Fibroblast of lung (primary cell): ENCODE results near the gene APOO. TPM values are rescaled to one million over a fixed set of nuclear protein-coding genes. Genes with fewer than 3 reads are reported as not detected.
A peak's percentile ranks its signal among the peaks of the same experiment; 100 is the strongest.

Source experiments
- DNase-seq, 2 donors: peaks; one replicate each; pipeline versions ENCODE4 v3.0.0 to v3.0.0-alpha.2; 2010; ENCODE audit warnings: low read depth in 2 of 2
- H2AFZ ChIP-seq: 2 replicates; pipeline ENCODE4 v1.5.1; 2012; ENCODE audit warnings: low read length, control low read depth, inconsistent platforms
- H3K27ac ChIP-seq: 2 replicates; pipeline ENCODE4 v1.5.1; 2011; ENCODE audit warnings: low read length, control low read depth; ENCODE audit not compliant: insufficient read depth
- H3K27me3 ChIP-seq: 2 replicates; pipeline ENCODE4 v1.5.1; 2011; ENCODE audit warnings: mild to moderate bottlenecking, low read length; ENCODE audit not compliant: control insufficient read depth, insufficient read depth
- H3K36me3 ChIP-seq: 2 replicates; pipeline ENCODE4 v1.5.1; 2011; ENCODE audit warnings: low read length; ENCODE audit not compliant: control insufficient read depth, insufficient read depth
- H3K4me1 ChIP-seq: 2 replicates; pipeline ENCODE4 v1.5.1; 2011; ENCODE audit warnings: low read length; ENCODE audit not compliant: control insufficient read depth, insufficient read depth; ENCODE audit errors: extremely low read depth
- H3K4me2 ChIP-seq: 2 replicates; pipeline ENCODE4 v1.5.1; 2011; ENCODE audit warnings: low read length, control low read depth; ENCODE audit not compliant: insufficient read depth; ENCODE audit errors: extremely low read depth
- H3K4me3 ChIP-seq, 4 experiments: fragments of 200-600 bp in 1 of 4; sonication (generic) in 1 of 4; replicated peaks in 1 of 4; 2 replicates each; pipeline ENCODE4 v1.5.1; 2011 to 2016; ENCODE audit warnings: low read length in 4 of 4, low read depth in 3 of 4, mild to moderate bottlenecking in 3 of 4, control low read depth in 2 of 4, inconsistent platforms in 1 of 4, mixed read lengths in 1 of 4; ENCODE audit not compliant: insufficient read depth in 1 of 4; ENCODE audit errors: control extremely low read depth in 1 of 4
- H3K79me2 ChIP-seq: 2 replicates; pipeline ENCODE4 v1.5.1; 2012; ENCODE audit warnings: mild to moderate bottlenecking, low read length, inconsistent platforms; ENCODE audit not compliant: control insufficient read depth, insufficient read depth
- H3K9ac ChIP-seq: 2 replicates; pipeline ENCODE4 v1.5.1; 2011; ENCODE audit warnings: mild to moderate bottlenecking, low read length, control low read depth; ENCODE audit not compliant: insufficient read depth
- H3K9me3 ChIP-seq: 2 replicates; pipeline ENCODE4 v1.5.1; 2012; ENCODE audit warnings: low read depth, low read length; ENCODE audit not compliant: control insufficient read depth, insufficient read depth
- H4K20me1 ChIP-seq: 2 replicates; pipeline ENCODE4 v1.5.1; 2011; ENCODE audit warnings: low read length; ENCODE audit not compliant: control insufficient read depth, insufficient read depth; ENCODE audit errors: extremely low read depth
- CTCF ChIP-seq, 2 donors: IDR thresholded peaks in 1 of 2; conservative IDR thresholded peaks in 1 of 2; 1 replicate in 1 of 2; 2 replicates in 1 of 2; pipeline ENCODE4 v1.5.1; 2011 to 2012; ENCODE audit warnings: low read length in 2 of 2, control low read depth in 1 of 2, inconsistent platforms in 1 of 2, low read depth in 1 of 2, mild to moderate bottlenecking in 1 of 2
- EZH2 ChIP-seq: IDR thresholded peaks from 2 replicates; pipeline ENCODE4 v1.5.1; 2012; ENCODE audit warnings: low read length, control low read depth, mild to moderate bottlenecking; ENCODE audit errors: missing control alignments
- polyA plus RNA-seq, 2 donors: library from polyadenylated mRNA; depleted of rRNA in 1 of 2; stranded (reverse) in 1 of 2; unstranded in 1 of 2; fragments of >200 nt; gene quantifications; 2 replicates each; pipeline ENCODE4 v1.2.1, GENCODE V29; 2011 to 2012; ENCODE audit warnings: missing spikeins in 1 of 2
- total RNA-seq: library from RNA; depleted of rRNA; stranded (reverse); fragments of >200 nt; gene quantifications from 2 replicates; pipeline ENCODE4 v1.2.1, GENCODE V29; 2014

Gene APOO
- total and polyA plus RNA-seq, 2 donors (not counting 1 experiment from before 2014, with no cell fraction given): 8.1 to 17.0 TPM

GRCh38 chrX:23854122-23854521, 53.6 kb downstream of the APOO start:
- Histone ChIP-seq H3K27ac (no peak overlapping the region), H3K36me3 (no peaks in the 10 kb centered on the region), H3K27me3 (no peaks in the 10 kb centered on the region), H3K4me3 (no peak overlapping the region), H3K4me1 (no peaks in the 10 kb centered on the region), H3K9me3 (no peaks in the 10 kb centered on the region), H3K4me2 (no peak overlapping the region), H3K79me2 (no peaks in the 10 kb centered on the region), H4K20me1 (no peaks in the 10 kb centered on the region), H3K9ac (no peak overlapping the region), H2AFZ (no peak overlapping the region)
- DNase-seq: peak in 1 of 2 donors; percentile 30
- TF ChIP-seq CTCF (conservative IDR thresholded peaks at IDR 0.05 in 1 of 2, IDR thresholded peaks at IDR 0.05 in 1 of 2; ENCODE audit: low read depth in 1 of 2, low read length in 2 of 2): no peak
- no peak for TF ChIP-seq EZH2

- Histone ChIP-seq H3K4me3 (no peak overlapping the region), H3K4me2 (no peak overlapping the region), H3K36me3 (no peaks in the 10 kb centered on the region), H3K27ac (no peak overlapping the region), H4K20me1 (no peaks in the 10 kb centered on the region), H2AFZ (no peak overlapping the region), H3K4me1 (no peaks in the 10 kb centered on the region), H3K79me2 (no peaks in the 10 kb centered on the region), H3K9ac (no peak overlapping the region), H3K9me3 (no peaks in the 10 kb centered on the region), H3K27me3 (no peaks in the 10 kb centered on the region)
- TF ChIP-seq EZH2: no peak
- no peak for TF ChIP-seq CTCF (conservative IDR thresholded peaks at IDR 0.05 in 1 of 2, IDR thresholded peaks at IDR 0.05 in 1 of 2; ENCODE audit: low read depth in 1 of 2, low read length in 2 of 2)
- no peak for DNase-seq
These were observed 56.2 kb downstream of the APOO start for GRCh38 chrX:23851544-23851943.

DNA sequence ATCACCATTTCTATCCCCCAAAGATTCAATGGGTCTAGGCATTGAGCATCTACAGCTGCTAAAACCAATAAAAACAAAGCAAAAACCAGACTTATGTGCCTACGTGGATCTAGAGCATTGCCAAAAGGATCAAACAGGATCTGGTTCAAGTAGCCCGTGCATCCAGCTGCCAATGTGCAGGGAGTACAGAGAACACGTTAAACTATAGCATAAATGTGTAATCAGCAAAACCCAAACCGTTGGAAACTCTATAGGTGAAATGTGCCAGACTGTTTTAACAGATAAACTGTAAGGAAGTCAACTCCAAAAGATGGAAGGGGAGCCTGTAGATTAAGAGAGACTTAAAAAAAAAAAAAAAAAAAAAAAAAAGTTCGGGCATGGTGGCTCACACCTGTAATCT, 58.5 kb downstream of the APOO start:
- H3K4me3 ChIP-seq: no peak overlapping the region
- no peaks in the 10 kb centered on the region for H3K27me3 ChIP-seq
- H3K27ac ChIP-seq: no peak overlapping the region
- DNase-seq: no peak
- H3K36me3 ChIP-seq: no peaks in the 10 kb centered on the region
- H3K79me2 ChIP-seq: no peaks in the 10 kb centered on the region
- H4K20me1 ChIP-seq: no peaks in the 10 kb centered on the region
- no peak overlapping the region for H2AFZ ChIP-seq
- TF ChIP-seq EZH2 (no peak), CTCF (conservative IDR thresholded peaks at IDR 0.05 in 1 of 2, IDR thresholded peaks at IDR 0.05 in 1 of 2; ENCODE audit: low read depth in 1 of 2, low read length in 2 of 2) (no peak)
- H3K9me3 ChIP-seq: no peaks in the 10 kb centered on the region
- H3K4me2 ChIP-seq: no peak overlapping the region
- no peak overlapping the region for H3K9ac ChIP-seq
- H3K4me1 ChIP-seq: no peaks in the 10 kb centered on the region
